Esophagus squamous epithelium (tissue), 4 donors: ENCODE measurements around the gene EVI5.

Source experiments
- CTCF ChIP-seq, 6 experiments: fragments of 450-650 bp in 4 of 6; fragments of 200-600 bp in 2 of 6; sonication (generic) in 2 of 6; IDR thresholded peaks; one replicate each; pipeline ENCODE4 v1.5.1; 2016 to 2019; ENCODE audit warnings: antibody characterized with exemption in 6 of 6, mild to moderate bottlenecking in 4 of 6, moderate library complexity in 4 of 6
- POLR2A ChIP-seq, 4 donors: fragments of 450-650 bp; IDR thresholded peaks; one replicate each; pipeline ENCODE4 v1.6.1; 2017; ENCODE audit warnings: antibody characterized with exemption in 4 of 4, mild to moderate bottlenecking in 4 of 4, moderate library complexity in 3 of 4

GRCh38 chr1:92695104-92695503 lies 89.8 kb downstream of the EVI5 start:
- TF ChIP-seq POLR2A (IDR thresholded peaks at IDR 0.05) (no peak), CTCF (IDR thresholded peaks at IDR 0.05) (no peak)
